Colonic mucosa (tissue), 4 donors: ENCODE data around the gene MISFA. TPM values are rescaled to one million over a fixed set of nuclear protein-coding genes. Genes with fewer than 3 reads are reported as not detected.

ENCODE experiments used
- DNase-seq: peaks from one replicate; pipeline ENCODE4 v3.0.0-alpha.2; 2020
- H3K27ac ChIP-seq: fragments of 200-600 bp; one replicate; pipeline ENCODE4 v1.8.0; 2021
- H3K27me3 ChIP-seq: fragments of 200-600 bp; one replicate; pipeline ENCODE4 v1.8.0; 2021
- H3K36me3 ChIP-seq: fragments of 200-600 bp; one replicate; pipeline ENCODE4 v1.8.0; 2021
- H3K4me1 ChIP-seq: fragments of 200-600 bp; one replicate; pipeline ENCODE4 v1.8.0; 2021; ENCODE audit warnings: mild to moderate bottlenecking
- H3K4me3 ChIP-seq: fragments of 200-600 bp; one replicate; pipeline ENCODE4 v1.8.0; 2021
- H3K9ac ChIP-seq, 2 donors: one replicate each; pipeline ENCODE4 v1.7.0; 2013; ENCODE audit warnings: control low read depth in 2 of 2, low read depth in 2 of 2, low read length in 2 of 2
- H3K9me3 ChIP-seq: fragments of 200-600 bp; one replicate; pipeline ENCODE4 v1.8.0; 2021
- intact Hi-C: fragments of 100-400 bp; cut with DNase I; formaldehyde crosslinking; loops from one replicate; pipeline ENCODE4 v1.14.1; 2022
- total RNA-seq, 2 donors: library from RNA; stranded (reverse); fragmentation: NEBNext Ultra II Directional in 1 of 2; extraction: Animal tissue kit (Norgen Biotek cat#: 25700) in 1 of 2; gene quantifications; one replicate each; pipeline ENCODE4 v1.2.1, GENCODE V29; 2021
- TF ChIP-seq, protein P1 (sequence below): fragments of 200-600 bp; IDR thresholded peaks from one replicate; pipeline ENCODE4 v1.8.0; 2022; ENCODE audit warnings: antibody characterized with exemption, mild to moderate bottlenecking
- donor health status: healthy.
- donor health status: DM: no; HTN: no; CAD: no.
- donor health status: DM: no; HTN: no; CAD: no.

MISFA gene
- total RNA-seq, 2 donors from 2014 or later = 1.8 to 2.5 TPM

DNA sequence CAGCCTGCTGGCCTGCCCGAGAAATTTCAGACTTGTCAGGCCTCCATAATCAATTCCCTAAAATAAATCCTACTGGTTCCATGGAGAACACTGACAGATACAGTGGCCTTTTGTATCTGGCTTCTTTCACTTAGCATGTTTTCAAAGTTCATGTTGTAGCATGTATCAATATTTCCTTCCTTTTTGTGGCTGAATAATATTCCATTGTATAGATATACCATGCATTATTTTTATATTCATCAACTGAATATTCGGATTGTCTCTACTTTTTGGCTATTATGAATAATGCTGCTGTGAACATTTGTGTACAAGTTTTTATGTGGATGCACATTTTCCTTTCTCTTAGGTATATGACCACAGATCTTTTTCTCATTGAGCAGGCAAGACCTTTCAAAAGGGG is 24.1 kb downstream of the MISFA start:
- no peak for DNase-seq
- no peak overlapping the region for H3K9ac ChIP-seq
- intact Hi-C loops = no loop called here
- H3K9me3 ChIP-seq = no peaks in the 10 kb centered on the region
- TF ChIP-seq, protein P1, sequence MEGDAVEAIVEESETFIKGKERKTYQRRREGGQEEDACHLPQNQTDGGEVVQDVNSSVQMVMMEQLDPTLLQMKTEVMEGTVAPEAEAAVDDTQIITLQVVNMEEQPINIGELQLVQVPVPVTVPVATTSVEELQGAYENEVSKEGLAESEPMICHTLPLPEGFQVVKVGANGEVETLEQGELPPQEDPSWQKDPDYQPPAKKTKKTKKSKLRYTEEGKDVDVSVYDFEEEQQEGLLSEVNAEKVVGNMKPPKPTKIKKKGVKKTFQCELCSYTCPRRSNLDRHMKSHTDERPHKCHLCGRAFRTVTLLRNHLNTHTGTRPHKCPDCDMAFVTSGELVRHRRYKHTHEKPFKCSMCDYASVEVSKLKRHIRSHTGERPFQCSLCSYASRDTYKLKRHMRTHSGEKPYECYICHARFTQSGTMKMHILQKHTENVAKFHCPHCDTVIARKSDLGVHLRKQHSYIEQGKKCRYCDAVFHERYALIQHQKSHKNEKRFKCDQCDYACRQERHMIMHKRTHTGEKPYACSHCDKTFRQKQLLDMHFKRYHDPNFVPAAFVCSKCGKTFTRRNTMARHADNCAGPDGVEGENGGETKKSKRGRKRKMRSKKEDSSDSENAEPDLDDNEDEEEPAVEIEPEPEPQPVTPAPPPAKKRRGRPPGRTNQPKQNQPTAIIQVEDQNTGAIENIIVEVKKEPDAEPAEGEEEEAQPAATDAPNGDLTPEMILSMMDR = no peak
- no peak overlapping the region for H3K27ac ChIP-seq
- H3K36me3 ChIP-seq = no peaks in the 10 kb centered on the region
- H3K4me3 ChIP-seq = no peak overlapping the region
- H3K27me3 ChIP-seq = no peaks in the 10 kb centered on the region
- H3K4me1 ChIP-seq = no peaks in the 10 kb centered on the region

DNA sequence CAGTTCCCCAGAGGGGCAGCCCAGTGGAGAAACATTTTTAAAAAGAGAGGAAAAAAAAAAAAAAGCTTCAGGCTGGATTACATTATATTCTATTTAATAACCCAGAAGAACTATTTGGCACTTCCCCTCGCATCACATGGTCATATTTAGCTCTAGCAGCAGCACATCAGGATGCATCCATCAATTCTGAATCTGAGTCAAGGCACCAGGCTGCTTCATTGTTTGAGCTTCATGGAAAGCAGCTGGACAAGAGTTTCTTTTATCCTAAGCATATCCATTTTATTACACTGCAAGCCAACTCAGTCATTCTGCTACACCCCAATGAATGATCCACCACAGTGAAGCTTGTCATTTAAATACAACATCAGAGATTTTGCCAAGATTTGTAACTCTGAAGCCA is 24.6 kb downstream of the MISFA start:
- no peak for DNase-seq
- no peaks in the 10 kb centered on the region for H3K36me3 ChIP-seq
- no peak overlapping the region for H3K27ac ChIP-seq
- no peaks in the 10 kb centered on the region for H3K27me3 ChIP-seq
- intact Hi-C loops = no loop called here
- H3K4me3 ChIP-seq = no peak overlapping the region
- H3K9ac ChIP-seq = no peak overlapping the region
- H3K9me3 ChIP-seq = no peaks in the 10 kb centered on the region
- TF ChIP-seq, protein P1 = no peak
- no peaks in the 10 kb centered on the region for H3K4me1 ChIP-seq

GRCh38 chr11:18632841-18633240 is 33.3 kb downstream of the MISFA start:
- peak overlapping the region; percentile 80 for H3K4me3 ChIP-seq
- H3K27ac ChIP-seq = no peak overlapping the region
- peaks cover 6% of the 10 kb centered on the region for H3K4me1 ChIP-seq
- H3K27me3 ChIP-seq = no peaks in the 10 kb centered on the region
- no peaks in the 10 kb centered on the region for H3K9me3 ChIP-seq
- intact Hi-C loops = loop anchor here (10.0 kb wide), 1 partner anchor 48 kb away; the partner anchor contains the start of gene UEVLD
- no peak overlapping the region for H3K9ac ChIP-seq
- no peak for DNase-seq
- H3K36me3 ChIP-seq = no peaks in the 10 kb centered on the region
- TF ChIP-seq, protein P1 = no peak

DNA sequence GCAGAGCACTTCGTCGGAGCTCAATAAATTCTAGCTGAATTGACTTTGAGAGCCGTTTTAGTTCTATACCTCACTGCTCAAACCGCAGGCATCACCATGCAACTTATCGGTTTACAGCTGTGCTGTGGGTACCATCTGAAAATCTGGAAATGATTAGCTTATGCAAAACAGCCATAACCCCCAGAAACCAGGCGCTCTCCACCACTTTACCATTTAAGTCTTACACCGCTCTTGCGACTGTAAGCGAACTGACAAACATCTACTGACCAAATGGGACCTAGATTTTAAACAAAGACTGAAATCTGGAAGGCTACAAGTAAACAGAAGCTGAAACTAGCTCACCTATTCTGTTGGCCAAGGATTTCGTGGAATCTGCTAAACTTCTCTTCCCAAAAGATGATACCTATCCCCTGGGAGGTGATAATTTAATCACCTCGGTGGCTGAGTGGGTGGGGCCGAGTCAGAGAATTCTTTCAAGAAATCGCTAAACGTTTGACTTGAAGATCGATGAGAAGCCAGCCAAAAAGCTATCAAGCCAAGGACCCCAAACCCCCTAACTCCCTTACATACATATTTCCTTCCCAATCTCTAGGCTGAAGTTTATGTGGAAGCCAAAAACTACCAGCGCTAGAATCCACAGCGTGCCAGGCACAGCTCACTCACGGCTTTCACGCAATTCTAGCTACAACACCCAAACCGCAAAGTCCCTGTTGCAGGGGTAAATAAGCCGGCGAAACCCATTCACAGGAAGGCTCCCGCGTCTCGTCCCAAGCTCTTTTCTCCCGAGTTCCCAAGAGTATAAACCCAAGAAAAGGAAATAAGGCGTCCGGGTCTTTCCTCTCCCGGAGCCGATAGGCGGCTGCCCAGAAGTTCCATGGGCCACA is 33.9 kb downstream of the MISFA start:
- Histone ChIP-seq H3K9me3 (no peaks in the 10 kb centered on the region), H3K9ac (peak overlapping the region; percentile 83 to 96), H3K27ac (peak overlapping the region; percentile 92), H3K27me3 (no peaks in the 10 kb centered on the region), H3K36me3 (no peaks in the 10 kb centered on the region), H3K4me3 (peak overlapping the region; percentile 80), H3K4me1 (peaks cover 6% of the 10 kb centered on the region)
- peak; percentile 27 for DNase-seq
- intact Hi-C loops = loop anchor here (10.0 kb wide), 1 partner anchor 49 kb away; the partner anchor contains the start of gene UEVLD
- TF ChIP-seq, protein P1 = no peak

- intact Hi-C loops = loop anchor here (10.0 kb wide), 1 partner anchor 50 kb away; the partner anchor contains the start of gene UEVLD
- H3K36me3 ChIP-seq = no peaks in the 10 kb centered on the region
- no peaks in the 10 kb centered on the region for H3K27me3 ChIP-seq
- peaks cover 6% of the 10 kb centered on the region for H3K4me1 ChIP-seq
- TF ChIP-seq, protein P1 = no peak
- peak within 1 kb of the TSS; percentile 80 for H3K4me3 ChIP-seq
- H3K9me3 ChIP-seq = no peaks in the 10 kb centered on the region
- peak within 1 kb of the TSS; percentile 92 for H3K27ac ChIP-seq
- peak within 1 kb of the TSS; percentile 83 to 96 for H3K9ac ChIP-seq
- DNase-seq = peak; percentile 99
These were observed 34.8 kb downstream of the MISFA start, which contains the start of gene SPTY2D1 for GRCh38 chr11:18634140-18635032. SPTY2D1 (minus strand) TSS chr11:18634342; CDS start chr11:18634257, 85 bp downstream.
